Activated T-cell treated with anti-CD3 and anti-CD28 coated beads for 48 hours (primary cell): Measurements from ENCODE around the gene CTBP2.

Source experiments
- DNase-seq: peaks from one replicate; pipeline ENCODE4 v3.0.0-alpha.2; 2020; ENCODE audit warnings: low read depth

Gene CTBP2

DNA sequence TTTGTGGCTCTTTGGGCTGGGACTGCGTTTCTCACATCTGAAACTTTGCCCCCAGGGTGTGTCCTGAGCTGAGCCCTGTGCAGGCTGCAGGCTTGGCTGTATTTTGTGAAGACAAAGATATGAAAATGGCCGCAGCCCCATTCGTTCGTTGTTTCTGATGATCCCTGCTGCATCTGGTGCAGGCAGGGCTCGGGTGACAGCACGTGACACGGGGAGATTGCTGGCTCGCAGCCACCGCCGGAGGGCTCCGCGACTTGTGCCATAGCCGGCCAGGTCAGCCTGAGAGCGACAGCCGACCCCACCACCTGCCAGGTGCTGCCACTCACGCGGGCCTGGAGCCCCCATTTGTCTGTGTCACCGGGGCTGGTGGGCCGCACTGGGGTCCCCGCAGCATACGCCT lies 137.1 kb downstream of the CTBP2 start:
- no peak for DNase-seq

- no peak for DNase-seq
These were observed 137.7 kb downstream of the CTBP2 start for GRCh38 chr10:125022671-125023070.

- DNase-seq: no peak
These were observed 138.5 kb downstream of the CTBP2 start for GRCh38 chr10:125021686-125022344.

- no peak for DNase-seq
These were observed 139.5 kb downstream of the CTBP2 start for GRCh38 chr10:125020871-125021270.

- DNase-seq: no peak
These were observed 140.0 kb downstream of the CTBP2 start for GRCh38 chr10:125020386-125020785.

GRCh38 chr10:125018576-125019143 lies 141.7 kb downstream of the CTBP2 start:
- no peak for DNase-seq

- no peak for DNase-seq
These were observed 142.6 kb downstream of the CTBP2 start for GRCh38 chr10:125017547-125018298.

DNA sequence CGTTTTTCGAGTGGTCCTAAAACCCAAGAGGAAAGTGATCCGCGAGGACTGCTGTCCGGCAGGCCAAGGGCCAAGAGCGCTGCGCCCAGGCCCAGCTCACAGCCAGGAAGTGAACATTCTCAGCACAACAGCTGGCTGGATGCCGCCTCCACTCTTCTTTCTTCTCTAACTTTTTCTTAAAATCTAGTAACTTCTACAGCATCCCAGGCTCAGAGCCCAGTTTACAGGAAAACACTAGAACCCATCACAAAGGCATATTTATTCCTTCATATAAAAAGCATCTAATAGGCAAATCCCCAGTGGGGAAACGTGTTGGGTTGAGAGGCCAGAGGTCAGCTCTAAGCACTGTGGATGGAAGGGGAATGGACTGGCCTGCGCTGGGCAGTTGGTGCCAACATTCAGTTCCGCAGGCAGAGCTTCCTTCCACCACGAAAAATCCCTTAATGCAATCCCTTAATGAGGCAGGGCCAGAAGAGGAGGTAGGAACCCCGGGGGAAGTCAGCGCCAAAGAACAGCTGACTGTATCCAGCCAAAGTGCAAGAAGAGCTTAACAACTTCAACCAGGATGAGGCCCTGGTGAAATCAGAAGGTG lies 143.7 kb downstream of the CTBP2 start:
- DNase-seq: no peak

GRCh38 chr10:125016123-125016522 lies 144.2 kb downstream of the CTBP2 start:
- no peak for DNase-seq

DNA sequence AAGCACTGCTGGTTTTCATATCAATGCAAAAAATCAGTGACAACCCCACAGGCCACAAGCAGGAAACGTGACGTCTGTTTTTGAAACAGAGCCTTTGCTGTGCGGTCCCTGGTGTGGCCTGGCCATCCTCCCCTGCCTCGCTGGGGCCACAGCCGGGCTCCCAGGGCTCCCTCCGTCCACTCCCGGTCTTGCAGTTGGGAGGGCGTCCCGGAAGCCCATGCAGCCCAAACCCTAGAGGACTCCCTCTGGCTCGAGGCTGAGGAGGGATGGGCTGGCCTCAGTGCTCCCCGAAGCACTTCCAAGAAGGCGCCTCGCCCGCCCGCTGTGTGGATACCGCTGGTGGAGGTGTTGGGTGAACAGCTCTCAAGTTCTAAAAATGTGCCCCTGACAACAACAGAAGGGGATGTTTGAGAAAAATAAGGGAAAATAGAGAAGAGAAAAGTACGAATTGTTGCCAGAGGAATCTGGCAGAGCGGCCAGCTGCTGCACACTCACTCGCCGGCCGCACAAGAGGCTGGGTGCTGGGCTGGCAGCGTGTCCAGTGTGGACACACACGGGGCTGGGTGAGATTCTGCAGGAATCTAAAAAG lies 144.9 kb downstream of the CTBP2 start:
- DNase-seq: no peak

- no peak for DNase-seq
These were observed 145.5 kb downstream of the CTBP2 start for GRCh38 chr10:125014836-125015355.

- no peak for DNase-seq
These were observed 146.1 kb downstream of the CTBP2 start for GRCh38 chr10:125014086-125014830.

- no peak for DNase-seq
These were observed 146.9 kb downstream of the CTBP2 start for GRCh38 chr10:125013529-125013872.

DNA sequence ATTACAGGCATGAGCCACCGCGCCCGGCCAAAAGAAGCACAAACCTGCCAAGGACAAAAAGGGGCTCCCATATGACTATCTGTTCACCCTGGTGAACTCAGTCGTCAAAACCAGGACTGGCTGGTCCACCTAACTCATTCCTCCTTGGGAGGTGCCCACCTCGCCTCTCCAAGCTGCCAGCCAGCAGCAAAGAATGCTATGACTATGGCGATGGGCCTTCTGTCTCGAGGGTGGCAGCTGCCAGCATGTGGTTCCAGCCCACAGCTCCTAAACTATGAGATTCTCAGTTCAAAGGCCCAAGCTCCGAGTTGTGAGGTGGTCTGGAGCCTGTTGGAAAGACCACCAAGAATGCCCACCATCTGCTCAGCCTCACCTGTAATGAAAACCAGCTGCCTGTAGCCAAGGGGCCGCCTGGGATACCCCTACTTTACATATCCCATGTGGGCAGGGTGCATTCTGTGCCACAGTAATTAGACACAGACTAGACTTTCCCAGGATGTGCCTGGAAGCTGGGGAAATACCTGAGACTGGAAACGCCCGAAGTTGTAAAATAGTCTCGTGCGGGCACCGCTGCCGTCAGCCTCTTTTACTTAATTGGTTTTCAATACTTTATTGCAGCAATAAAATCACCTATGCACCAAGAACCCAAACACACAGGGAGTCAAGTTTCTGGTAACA lies 147.4 kb downstream of the CTBP2 start:
- no peak for DNase-seq

- DNase-seq: no peak
These were observed 148.2 kb downstream of the CTBP2 start for GRCh38 chr10:125011926-125012705.

DNA sequence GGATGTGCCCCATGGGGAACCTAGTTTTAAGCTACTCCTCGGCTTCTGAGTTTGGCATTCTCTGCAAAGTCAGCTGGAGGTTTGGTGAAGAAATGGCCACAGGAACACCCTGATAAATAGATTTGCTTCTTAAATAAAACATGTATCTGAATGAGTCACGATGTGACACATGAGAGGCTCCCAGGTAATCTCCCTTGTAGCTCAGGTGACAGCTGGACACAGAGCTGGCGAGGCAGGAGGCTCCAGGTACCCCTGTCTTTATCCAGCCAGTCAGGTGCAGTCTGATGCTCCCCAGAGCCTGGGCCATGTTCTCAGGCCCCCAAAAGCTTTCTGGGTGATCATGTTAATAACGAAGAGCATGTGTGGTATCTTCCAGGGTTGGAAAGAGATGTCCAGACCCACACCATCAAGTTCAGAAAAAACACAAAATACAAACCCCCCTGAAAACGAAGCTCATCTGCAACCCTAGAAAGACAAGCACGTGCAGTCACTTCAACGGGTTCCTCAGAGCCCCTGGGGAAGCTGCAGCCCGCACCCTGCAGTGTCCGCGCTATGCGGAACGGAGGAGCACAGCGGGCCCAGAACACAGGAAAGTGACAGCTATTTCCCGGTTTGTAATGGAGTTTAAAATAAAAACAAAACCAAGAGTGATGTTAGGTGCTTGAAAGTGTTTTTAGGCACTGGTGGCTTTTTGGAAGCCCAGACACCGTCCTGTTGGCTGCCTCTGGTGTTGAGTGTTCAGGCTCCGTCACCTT lies 149.0 kb downstream of the CTBP2 start:
- no peak for DNase-seq

- DNase-seq: no peak
These were observed 150.0 kb downstream of the CTBP2 start for GRCh38 chr10:125010362-125010761.

DNA sequence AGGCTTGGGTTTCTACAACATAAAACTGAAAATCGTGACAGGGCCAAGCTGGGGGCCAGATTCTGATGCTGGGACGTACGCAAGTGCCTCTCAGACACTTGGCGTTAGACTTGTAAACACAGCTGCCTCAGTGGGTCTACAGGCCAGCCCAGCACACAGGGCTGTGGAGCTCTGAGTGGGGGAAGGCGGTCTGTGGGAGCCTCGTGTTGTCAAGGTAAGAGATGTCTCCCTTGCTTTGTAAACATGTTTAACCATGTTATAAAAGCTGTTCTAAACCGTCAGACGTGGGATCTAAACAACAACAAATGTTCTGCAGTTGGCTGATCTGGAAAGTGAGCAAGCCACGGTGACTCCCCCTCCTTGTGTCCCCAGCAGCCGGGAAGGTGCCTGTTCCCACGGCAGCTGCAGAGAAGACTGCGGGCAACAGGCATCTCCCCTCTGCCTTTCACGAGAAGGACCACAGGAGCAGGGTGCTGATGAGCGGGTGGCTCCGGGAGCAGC lies 150.7 kb downstream of the CTBP2 start:
- no peak for DNase-seq
